ENCODE results near the gene CBFA2T3.

GRCh38 chr16:88936556-88937205, 40.3 kb downstream of the CBFA2T3 start:
- TF ChIP-seq POLR2AphosphoS5 (IDR thresholded peaks at IDR 0.05; ENCODE audit: borderline replicate concordance, low read depth, low read length) = no peak
- no peak for TF ChIP-seq EZH2 (IDR thresholded peaks at IDR 0.05)
